HG03095 (cell line): ENCODE results near the gene CFAP57.

ENCODE experiments used
- ATAC-seq: cut with Tn5 transposase; IDR thresholded peaks from one replicate; pipeline ENCODE4 v1.9.1; 2021; ENCODE audit warnings: moderate library complexity; ENCODE audit not compliant: unreplicated experiment

CFAP57 gene

GRCh38 chr1:43293896-43294760 is 122.0 kb downstream of the CFAP57 start:
- ATAC-seq = no peak

GRCh38 chr1:43294761-43295160 is 122.6 kb downstream of the CFAP57 start:
- no peak for ATAC-seq

- no peak for ATAC-seq
These were observed 124.1 kb downstream of the CFAP57 start for GRCh38 chr1:43296207-43296606.

- no peak for ATAC-seq
These were observed 125.9 kb downstream of the CFAP57 start for GRCh38 chr1:43298055-43298454.

- no peak for ATAC-seq
These were observed 127.0 kb downstream of the CFAP57 start for GRCh38 chr1:43299101-43299500.

- no peak for ATAC-seq
These were observed 128.4 kb downstream of the CFAP57 start, which contains the start of gene TIE1 for GRCh38 chr1:43300378-43301094. TSS of gene TIE1 (plus strand) at chr1:43300982. CDS start at chr1:43301072, 90 bp downstream.

GRCh38 chr1:43302201-43302600 is 130.1 kb downstream of the CFAP57 start:
- no peak for ATAC-seq

GRCh38 chr1:43302721-43303470 is 130.8 kb downstream of the CFAP57 start:
- no peak for ATAC-seq

GRCh38 chr1:43303471-43304313 is 131.6 kb downstream of the CFAP57 start:
- ATAC-seq = no peak
